AG04449 (cell line): ENCODE measurements around the gene MLIP.
A peak's percentile ranks its signal among the peaks of the same experiment; 100 is the strongest.

Source experiments
- CTCF ChIA-PET: fragments of 350-600 bp; formaldehyde crosslinking; extraction: SDS; loops from one replicate; lab custom pipeline; 2021; ENCODE audit warnings: antibody characterized with exemption; lab: Yijun Ruan, JAX
- POLR2A ChIA-PET: fragments of 400-600, 350-600 bp; formaldehyde crosslinking; extraction: SDS; loops from one replicate; lab custom pipeline; 2020; ENCODE audit warnings: antibody characterized with exemption, inconsistent platforms; lab: Yijun Ruan, JAX
- DNase-seq: peaks from one replicate; pipeline ENCODE4 v3.0.0-alpha.2; 2010; ENCODE audit warnings: low read depth, low spot score
- H3K4me3 ChIP-seq: 2 replicates; pipeline ENCODE4 v1.5.1; 2011; ENCODE audit warnings: low read depth, mild to moderate bottlenecking, control low read depth, low read length
- CTCF ChIP-seq: IDR thresholded peaks from one replicate; pipeline ENCODE4 v1.5.1; 2011; ENCODE audit warnings: mild to moderate bottlenecking, moderate library complexity, low read length, control low read depth, inconsistent platforms; ENCODE audit not compliant: insufficient read depth; ENCODE audit errors: missing control alignments

Gene MLIP

GRCh38 chr6:54232703-54233102 lies 121.5 kb downstream of the MLIP start:
- TF ChIP-seq CTCF = no peak
- no peak overlapping the region for H3K4me3 ChIP-seq
- no peak for DNase-seq
- ChIA-PET POLR2A (no interaction called here), CTCF (interaction anchor here (1.2 kb wide), 1 partner anchor 11 kb away, joined by 4 read pairs; no protein-coding TSS in a partner anchor)

- H3K4me3 ChIP-seq = no peak overlapping the region
- DNase-seq = no peak
- POLR2A ChIA-PET = no interaction called here
- TF ChIP-seq CTCF = no peak
- CTCF ChIA-PET = interaction anchor here (1.6 kb wide), 1 partner anchor 10 kb away, joined by 6 read pairs; no protein-coding TSS in a partner anchor
Observed at GRCh38 chr6:54234539-54234938, 123.3 kb downstream of the MLIP start.

GRCh38 chr6:54236984-54237383 lies 125.7 kb downstream of the MLIP start:
- ChIA-PET POLR2A (no interaction called here), CTCF (interaction anchor here (1.0 kb wide), 1 partner anchor 252 kb away, joined by 3 read pairs; no protein-coding TSS in a partner anchor)
- no peak for TF ChIP-seq CTCF
- H3K4me3 ChIP-seq = no peak overlapping the region
- no peak for DNase-seq

- ChIA-PET POLR2A (no interaction called here), CTCF (no interaction called here)
- no peak for TF ChIP-seq CTCF
- DNase-seq = no peak
- H3K4me3 ChIP-seq = no peak overlapping the region
Observed at GRCh38 chr6:54238396-54238795, 127.2 kb downstream of the MLIP start.

GRCh38 chr6:54243699-54244098 lies 132.5 kb downstream of the MLIP start:
- CTCF ChIA-PET = interaction anchor here (0.7 to 5.3 kb wide), 32 partner anchors 9 to 1002 kb away, joined by 3 to 51 read pairs (median 4); no protein-coding TSS in a partner anchor
- no peak overlapping the region for H3K4me3 ChIP-seq
- no peak for DNase-seq
- no peak for TF ChIP-seq CTCF
- POLR2A ChIA-PET = no interaction called here

- no peak overlapping the region for H3K4me3 ChIP-seq
- TF ChIP-seq CTCF = peak; percentile 32
- ChIA-PET CTCF (interaction anchor here (0.7 to 5.3 kb wide), 41 partner anchors 8 to 1001 kb away, joined by 3 to 51 read pairs (median 4); no protein-coding TSS in a partner anchor), POLR2A (no interaction called here)
- no peak for DNase-seq
Observed at GRCh38 chr6:54244430-54244829, 133.2 kb downstream of the MLIP start.
